HG02938 (cell line): ENCODE data around the gene OR6C65.

Source experiments
- ATAC-seq: cut with Tn5 transposase; IDR thresholded peaks from one replicate; pipeline ENCODE4 v1.9.1; 2021; ENCODE audit warnings: mild to moderate bottlenecking, moderate library complexity; ENCODE audit not compliant: unreplicated experiment

OR6C65 gene

DNA sequence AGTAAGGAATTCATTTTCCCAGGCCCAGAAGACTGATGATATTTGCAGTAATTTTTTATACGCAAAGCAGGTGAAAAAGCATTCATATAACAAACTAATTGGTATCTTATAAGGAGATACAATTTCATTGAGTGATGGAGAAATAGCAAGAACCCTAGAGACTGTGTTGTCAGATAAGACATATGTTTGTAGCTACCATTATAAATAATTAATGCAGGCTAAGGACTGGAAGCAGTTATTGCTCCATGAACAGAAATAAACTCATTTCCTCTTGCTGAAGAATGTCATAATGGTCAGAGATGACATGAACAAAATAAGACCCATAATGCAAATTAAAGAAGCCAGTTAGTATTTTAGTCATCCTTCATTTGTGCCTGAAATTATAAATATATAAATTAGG is 45.0 kb downstream of the OR6C65 start:
- no peak for ATAC-seq

DNA sequence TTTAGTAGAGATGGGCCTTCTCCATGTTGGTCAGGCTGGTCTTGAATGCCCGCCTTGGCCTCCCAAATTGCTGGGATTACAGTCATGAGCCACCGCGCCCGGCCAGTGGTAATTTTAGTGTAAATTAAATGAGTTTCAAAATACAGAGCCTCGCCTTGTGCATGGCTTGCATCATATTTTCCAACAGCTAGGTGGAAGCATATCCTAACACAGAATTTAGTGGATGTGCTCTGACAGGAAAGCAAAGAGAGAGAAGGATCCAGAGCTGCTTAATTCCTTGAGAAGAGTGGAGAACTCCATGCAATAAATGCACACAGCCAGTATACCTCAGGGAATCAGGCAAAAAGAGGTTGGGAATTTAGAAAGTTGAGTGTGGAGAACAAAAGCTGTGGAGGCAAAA is 46.0 kb downstream of the OR6C65 start:
- no peak for ATAC-seq

DNA sequence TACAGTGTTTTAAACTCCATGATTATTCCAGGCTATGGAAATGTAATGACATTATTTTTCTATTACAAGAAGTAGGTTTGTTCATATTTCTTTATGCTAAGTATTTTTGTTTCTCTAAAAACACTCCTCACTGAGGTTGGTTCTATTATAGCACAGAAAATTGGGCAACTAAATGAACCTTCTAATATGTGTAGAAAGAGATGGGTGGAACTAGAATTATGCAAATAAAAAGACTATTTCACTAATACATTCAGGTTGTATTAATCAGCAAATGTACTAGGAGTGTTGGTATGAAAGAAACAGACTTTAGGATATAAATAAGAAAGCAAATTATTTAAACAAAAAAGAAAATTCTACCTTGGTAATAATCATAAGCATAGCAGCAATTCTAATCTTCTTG is 48.5 kb downstream of the OR6C65 start:
- no peak for ATAC-seq
